GM21447 (cell line): Measurements from ENCODE around the gene NLRP3.

Experiments
- ATAC-seq: cut with Tn5 transposase; IDR thresholded peaks from one replicate; pipeline ENCODE4 v1.9.1; 2021; ENCODE audit not compliant: unreplicated experiment

Gene NLRP3

GRCh38 chr1:247435759-247436147 is 19.8 kb downstream of the NLRP3 start:
- no peak for ATAC-seq

DNA sequence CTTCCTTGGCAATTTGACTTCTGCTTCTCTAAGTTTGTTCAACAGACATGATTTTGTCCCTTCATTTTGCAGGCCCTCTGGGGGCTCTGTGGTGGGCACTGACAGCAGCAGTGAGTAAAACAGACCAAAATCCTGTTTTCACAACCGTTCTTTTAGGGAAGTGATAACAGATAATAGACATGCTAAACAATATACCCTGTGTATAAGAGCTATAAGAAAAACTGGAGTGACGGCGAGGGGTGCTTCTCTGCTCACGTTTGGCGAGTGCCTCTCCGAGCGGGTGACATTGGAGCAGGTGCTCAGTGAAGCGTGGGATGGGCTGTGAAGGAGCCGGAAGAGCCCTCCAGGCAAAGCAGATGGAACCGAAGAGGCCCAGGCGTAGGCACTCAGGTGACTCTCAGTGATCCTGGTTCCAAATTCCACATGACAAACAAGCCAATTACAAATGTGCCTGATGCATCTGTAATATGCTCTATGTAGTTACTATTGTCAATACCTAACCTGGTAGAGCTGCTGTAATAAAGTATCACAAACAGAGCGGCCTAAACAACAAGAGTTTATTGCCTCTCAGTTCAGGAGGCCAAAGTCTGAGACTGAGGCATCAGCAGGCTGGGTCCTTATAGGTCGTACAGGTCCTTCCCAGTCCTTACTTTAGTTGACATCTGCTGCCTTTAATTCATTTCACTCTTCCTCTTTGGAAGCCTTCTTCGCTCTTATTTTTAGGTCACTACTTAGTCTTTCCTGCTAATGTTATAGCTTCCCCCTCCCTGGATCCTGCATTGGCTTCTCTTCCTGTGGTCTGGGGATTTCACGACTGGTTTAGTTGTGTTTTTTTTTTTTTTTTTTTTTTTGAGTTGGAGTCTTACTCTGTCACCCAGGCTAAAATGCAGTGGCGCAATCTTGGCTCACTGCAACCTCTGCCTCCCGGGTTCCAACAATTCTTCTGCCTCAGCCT is 21.9 kb downstream of the NLRP3 start:
- no peak for ATAC-seq

GRCh38 chr1:247440001-247440620 is 24.1 kb downstream of the NLRP3 start:
- ATAC-seq, result peak; percentile 96

DNA sequence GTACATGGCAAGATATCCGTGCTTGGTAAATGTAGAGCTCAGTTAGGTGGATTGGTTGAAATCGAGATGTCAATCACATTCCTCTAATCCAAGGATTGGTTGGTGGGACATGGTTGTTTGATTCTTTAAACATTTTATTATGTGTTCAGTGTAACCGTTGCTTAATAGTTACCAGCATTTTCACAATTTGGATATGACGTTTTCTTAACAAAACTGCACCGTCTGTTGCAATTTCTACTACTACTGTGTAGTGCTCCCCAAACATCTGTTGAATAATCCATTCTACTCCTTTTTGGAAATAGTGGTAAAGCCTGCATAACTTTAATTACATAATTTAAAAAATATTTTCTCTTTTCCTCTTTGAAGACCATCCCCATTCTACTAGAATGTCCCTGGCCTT is 25.6 kb downstream of the NLRP3 start:
- no peak for ATAC-seq

DNA sequence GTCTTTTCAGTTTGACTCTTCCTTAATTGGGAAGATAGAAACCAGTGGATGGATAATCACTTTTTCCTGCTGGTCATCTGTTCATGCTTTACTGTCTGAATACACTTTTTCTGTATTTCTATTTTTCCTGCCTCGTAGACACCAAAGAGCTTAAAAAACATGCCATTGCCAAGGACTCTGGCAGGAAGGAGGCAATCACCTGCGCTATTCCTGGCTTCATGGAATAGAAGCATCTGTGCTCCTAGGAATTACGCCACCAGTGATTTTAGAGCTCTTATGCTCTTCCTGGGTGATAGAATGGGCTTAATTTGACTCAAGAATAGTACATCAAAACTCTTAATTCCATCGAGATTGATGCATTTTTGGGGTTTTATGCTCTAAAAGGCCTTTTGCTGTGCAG is 26.2 kb downstream of the NLRP3 start:
- ATAC-seq, result no peak

GRCh38 chr1:247443641-247444040 is 27.7 kb downstream of the NLRP3 start:
- ATAC-seq, result no peak

- no peak for ATAC-seq
These were observed 28.6 kb downstream of the NLRP3 start for GRCh38 chr1:247444571-247444970.

DNA sequence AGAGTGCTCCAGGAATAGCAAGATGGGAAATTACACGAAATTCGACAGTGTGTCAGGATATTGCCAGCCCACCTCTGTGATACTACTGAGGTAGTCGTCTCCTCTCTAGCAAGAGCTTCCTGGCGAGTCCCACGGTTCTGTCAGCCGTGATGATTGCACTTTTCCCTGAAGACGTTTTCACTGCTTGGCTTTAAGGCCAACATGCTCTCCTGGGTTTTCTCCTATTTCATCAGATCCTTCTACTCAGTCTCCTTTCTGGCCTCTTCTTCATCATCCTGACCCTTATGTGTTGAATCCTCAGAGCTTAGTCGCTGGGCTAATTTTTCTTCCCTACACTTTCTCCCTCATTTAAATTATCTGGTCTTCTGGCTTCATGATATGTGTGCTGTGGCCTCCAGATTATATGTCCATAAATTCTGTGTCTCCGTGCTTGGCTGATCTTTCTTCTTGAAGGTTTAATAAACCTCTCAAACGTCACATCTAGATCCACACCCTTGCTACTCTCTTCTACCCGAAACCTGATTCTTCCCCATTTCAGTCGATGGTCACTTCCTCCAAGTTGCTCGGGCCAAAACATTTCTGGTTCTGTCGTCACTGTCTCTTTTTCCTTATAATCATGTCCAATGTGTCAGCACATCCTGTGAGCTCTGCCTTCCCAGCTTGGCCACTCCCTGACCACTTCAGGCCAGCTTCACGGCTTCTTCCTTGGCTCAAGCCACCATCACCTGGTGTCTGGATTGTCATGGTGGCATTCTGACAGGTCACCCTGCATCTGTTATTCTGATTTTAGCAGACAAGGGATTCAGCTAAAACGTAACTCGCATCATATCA is 29.8 kb downstream of the NLRP3 start:
- ATAC-seq, result no peak

- no peak for ATAC-seq
These were observed 31.4 kb downstream of the NLRP3 start for GRCh38 chr1:247447162-247447909.

- ATAC-seq, result no peak
These were observed 32.3 kb downstream of the NLRP3 start for GRCh38 chr1:247448107-247448791.

DNA sequence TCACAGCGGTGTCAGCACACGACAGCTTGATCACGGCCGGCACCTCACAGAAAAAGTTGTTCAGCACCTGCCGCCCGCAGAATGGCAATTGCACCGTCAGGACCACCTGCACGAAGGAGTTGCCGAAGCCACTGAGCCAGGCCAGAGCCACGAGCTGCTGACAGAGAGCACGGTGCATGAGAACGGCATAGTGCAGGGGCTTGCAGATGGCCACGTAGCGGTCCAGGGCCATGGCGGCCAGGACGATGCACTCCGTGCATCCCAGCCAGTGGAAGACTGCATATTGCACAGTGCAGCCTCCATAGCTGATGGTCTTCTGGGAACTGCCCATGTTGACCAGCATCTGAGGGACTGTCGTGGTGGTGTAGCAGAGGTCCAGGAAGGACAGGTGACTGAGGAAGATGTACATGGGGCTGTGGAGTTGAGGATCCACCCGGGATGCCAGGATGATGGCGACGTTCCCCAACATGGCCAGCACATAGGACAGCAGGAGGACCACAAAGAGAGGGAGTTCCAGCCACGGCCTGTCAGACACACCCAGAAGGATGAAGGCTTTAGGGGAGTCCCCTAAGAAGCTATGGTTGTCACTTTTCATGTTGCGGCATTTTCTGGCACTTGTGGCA is 35.5 kb downstream of the NLRP3 start:
- ATAC-seq, result no peak

- no peak for ATAC-seq
These were observed 36.6 kb downstream of the NLRP3 start for GRCh38 chr1:247452447-247453039.

DNA sequence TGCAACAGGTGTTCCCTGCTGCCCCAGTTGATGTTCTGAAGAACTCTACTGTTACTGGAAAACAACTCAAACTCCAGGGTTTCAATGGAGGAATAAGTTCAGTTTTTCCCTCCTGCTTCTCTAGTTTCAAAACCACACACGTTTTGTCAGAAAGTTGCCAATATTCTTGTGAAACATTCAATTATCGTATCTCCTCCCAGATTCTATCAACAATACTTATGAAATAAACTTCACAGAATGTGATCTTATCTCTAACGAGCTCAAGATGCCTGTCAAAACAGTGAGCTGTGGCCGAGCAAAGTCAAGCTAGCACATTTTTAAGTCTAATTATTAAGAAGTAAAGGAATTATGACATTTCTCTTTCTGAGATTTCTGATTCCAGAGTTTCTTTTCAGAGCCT is 37.3 kb downstream of the NLRP3 start:
- no peak for ATAC-seq

DNA sequence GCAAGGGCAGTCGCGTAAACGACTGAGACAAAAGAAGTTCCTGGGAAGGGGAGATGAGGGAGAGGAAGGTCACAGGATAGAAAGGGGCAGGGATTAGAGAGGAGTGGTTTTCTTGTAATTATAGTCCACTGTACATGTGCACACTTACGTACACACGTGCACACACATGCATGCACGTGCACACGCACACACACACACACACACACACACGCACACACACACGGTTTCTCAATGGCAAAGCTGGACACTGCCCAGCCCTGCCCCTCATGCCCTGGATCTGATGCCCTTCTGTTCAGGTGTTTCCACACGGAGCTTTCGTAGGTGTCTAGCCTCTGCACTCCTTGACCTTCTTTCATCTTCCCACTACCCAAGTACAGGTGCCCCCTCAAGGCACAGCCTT is 38.0 kb downstream of the NLRP3 start:
- ATAC-seq, result no peak

- no peak for ATAC-seq
These were observed 40.0 kb downstream of the NLRP3 start for GRCh38 chr1:247456021-247456420.

DNA sequence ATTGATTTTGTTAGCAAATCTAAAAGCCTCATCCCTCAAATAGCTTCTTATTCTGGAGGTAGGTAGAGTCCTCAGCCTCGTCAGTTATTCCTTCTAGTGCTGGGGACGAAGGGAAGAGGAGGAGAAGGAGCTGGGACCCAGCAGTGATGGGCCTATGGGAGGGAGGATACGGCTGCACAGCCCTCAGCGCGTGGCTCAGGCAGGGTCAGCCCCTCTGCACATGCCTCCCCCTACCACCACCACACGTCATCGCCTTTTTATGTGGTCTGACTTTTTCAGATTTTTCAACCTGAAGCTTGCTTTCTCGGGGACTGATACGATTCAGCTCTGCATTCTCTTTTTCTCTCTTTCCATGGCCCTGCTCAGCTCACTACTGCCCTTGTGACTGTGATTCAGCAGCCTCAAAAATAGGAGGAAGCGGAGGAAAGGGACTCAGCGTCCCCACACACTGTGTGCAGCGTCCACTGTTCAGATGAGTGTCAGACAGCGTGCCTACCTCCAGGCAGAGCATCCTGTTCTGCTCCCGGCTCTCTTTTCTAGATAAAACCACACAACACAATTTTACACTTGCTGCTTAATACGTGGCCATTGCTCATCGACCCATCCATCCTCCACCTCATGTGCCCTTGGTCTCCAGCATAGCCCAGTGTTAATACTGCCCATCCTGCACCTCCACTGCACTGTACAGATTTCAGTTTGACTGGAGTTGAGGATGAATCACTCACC is 41.1 kb downstream of the NLRP3 start:
- ATAC-seq, result no peak

GRCh38 chr1:247459507-247459906 is 43.5 kb downstream of the NLRP3 start:
- ATAC-seq, result no peak

DNA sequence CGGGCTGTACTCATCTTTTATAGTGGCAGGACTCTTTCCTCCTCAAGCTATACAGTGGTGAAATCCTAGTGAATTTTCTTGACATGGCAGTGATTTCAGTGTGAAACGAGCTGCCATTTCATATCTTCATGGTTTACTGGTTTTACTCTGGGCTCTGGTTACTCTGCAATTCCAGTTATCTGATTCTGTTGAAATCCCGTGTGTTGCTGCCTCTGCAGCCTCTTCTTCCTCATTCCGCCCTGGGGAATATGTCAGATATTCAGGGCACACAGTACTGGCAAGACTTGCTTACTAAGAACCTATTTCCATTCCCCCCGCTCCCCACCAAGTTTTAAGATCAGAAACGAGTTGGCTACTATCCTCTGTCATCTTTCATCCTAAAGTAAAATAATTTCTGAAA is 49.8 kb downstream of the NLRP3 start:
- no peak for ATAC-seq

DNA sequence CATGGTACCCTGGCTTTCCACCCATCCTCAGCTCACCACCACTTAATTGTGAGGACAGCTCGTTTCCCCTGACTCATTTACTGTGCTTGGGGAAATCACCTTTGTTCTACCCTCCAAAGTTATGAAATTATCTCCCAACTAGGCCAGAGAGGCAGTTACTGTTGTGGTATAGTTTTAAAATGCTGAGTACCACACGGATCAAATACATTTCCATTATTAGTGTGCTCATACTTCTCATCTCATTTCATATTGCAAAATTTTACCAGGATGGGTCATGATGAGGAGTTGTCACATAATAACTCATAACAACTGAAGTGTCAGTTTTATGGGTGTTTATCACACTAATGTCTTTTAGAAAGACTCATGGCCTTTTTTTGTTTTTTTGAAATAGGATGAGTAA is 51.2 kb downstream of the NLRP3 start:
- ATAC-seq, result no peak
